T-helper 1 cell treated with Interleukin-12 subunit alpha and Interleukin-12 subunit beta and Interleukin-4 antibody, amounts not matched to agents 30 ng/mL and 1 ng/mL, for 36 hours (primary cell): Measurements from ENCODE around the gene NPFFR2. TPM values are rescaled to one million over a fixed set of nuclear protein-coding genes. Genes with fewer than 3 reads are reported as not detected.
"Not testable (repeated sequence)": the region's sequence is repeated elsewhere in the genome, so short reads cannot be mapped to it uniquely, and the experiment has no call there.

Experiments
- intact Hi-C: fragments of 100-400 bp; cut with micrococcal nuclease; formaldehyde crosslinking; loops from one replicate; pipeline ENCODE4 v1.15.1; 2024
- total RNA-seq: library from RNA; stranded (reverse); gene quantifications from 2 replicates; pipeline ENCODE4 v1.2.3, GENCODE V29; 2022

Gene NPFFR2
- not detected in 2 replicates for total RNA-seq

- intact Hi-C loops: no loop called here
Observed at GRCh38 chr4:72031868-72032608, at the start of gene NPFFR2. NPFFR2 (plus strand) TSS chr4:72032000; CDS start chr4:72128592, 96,592 bp downstream.

- intact Hi-C loops: no loop called here
Observed at GRCh38 chr4:71992571-71993312, 39.1 kb upstream of the NPFFR2 start.

- intact Hi-C loops: no loop called here
Observed at GRCh38 chr4:71994559-71994958, 37.2 kb upstream of the NPFFR2 start.

- intact Hi-C loops: no loop called here
Observed at GRCh38 chr4:71995297-71995696, 36.5 kb upstream of the NPFFR2 start.

GRCh38 chr4:72006586-72006985 is 25.2 kb upstream of the NPFFR2 start:
- intact Hi-C loops: no loop called here

GRCh38 chr4:72011906-72012305 is 19.9 kb upstream of the NPFFR2 start:
- intact Hi-C loops: no loop called here

- intact Hi-C loops: no loop called here
Observed at GRCh38 chr4:72016011-72016410, 15.8 kb upstream of the NPFFR2 start.

- intact Hi-C loops: no loop called here
Observed at GRCh38 chr4:72019688-72020087, 12.1 kb upstream of the NPFFR2 start.

- intact Hi-C loops: no loop called here
Observed at GRCh38 chr4:72022553-72022952, 9.2 kb upstream of the NPFFR2 start.

GRCh38 chr4:72055566-72055965 is 23.8 kb downstream of the NPFFR2 start:
- intact Hi-C loops: no loop called here

GRCh38 chr4:72063726-72064125 is 31.9 kb downstream of the NPFFR2 start:
- intact Hi-C loops: no loop called here

GRCh38 chr4:72067051-72067450 is 35.3 kb downstream of the NPFFR2 start:
- intact Hi-C loops: no loop called here

- intact Hi-C loops: no loop called here
Observed at GRCh38 chr4:72073816-72074215, 42.0 kb downstream of the NPFFR2 start.

- intact Hi-C loops: no loop called here
Observed at GRCh38 chr4:72076562-72076961, 44.8 kb downstream of the NPFFR2 start.

GRCh38 chr4:72077346-72077745 is 45.5 kb downstream of the NPFFR2 start:
- intact Hi-C loops: no loop called here

- intact Hi-C loops: no loop called here
Observed at GRCh38 chr4:72084587-72085011, 52.8 kb downstream of the NPFFR2 start.

- intact Hi-C loops: not testable (repeated sequence)
Observed at GRCh38 chr4:72090606-72091005, 58.8 kb downstream of the NPFFR2 start.

- intact Hi-C loops: no loop called here
Observed at GRCh38 chr4:72094059-72094797, 62.4 kb downstream of the NPFFR2 start.

GRCh38 chr4:72107456-72107855 is 75.7 kb downstream of the NPFFR2 start:
- intact Hi-C loops: no loop called here

GRCh38 chr4:72109364-72109763 is 77.6 kb downstream of the NPFFR2 start:
- intact Hi-C loops: no loop called here

GRCh38 chr4:72109959-72110497 is 78.2 kb downstream of the NPFFR2 start:
- intact Hi-C loops: loop anchor here (5.0 kb wide), 1 partner anchor 1493 kb away; no protein-coding TSS in a partner anchor

- intact Hi-C loops: loop anchor here (5.0 kb wide), 1 partner anchor 1494 kb away; no protein-coding TSS in a partner anchor
Observed at GRCh38 chr4:72110886-72111285, 79.1 kb downstream of the NPFFR2 start.
